Neuron (in vitro differentiated cells): Measurements from ENCODE around the gene SERPINA12.
"Not testable (repeated sequence)": the region's sequence is repeated elsewhere in the genome, so short reads cannot be mapped to it uniquely, and the experiment has no call there.

ENCODE experiments used
- H2AFZ ChIP-seq: one replicate; pipeline ENCODE4 v1.6.1; 2013; ENCODE audit warnings: low read depth, mild to moderate bottlenecking, inconsistent platforms, low read length, moderate library complexity
- H3K27me3 ChIP-seq: one replicate; pipeline ENCODE4 v1.6.1; 2013; ENCODE audit warnings: low read length; ENCODE audit not compliant: insufficient read depth
- H3K36me3 ChIP-seq: one replicate; pipeline ENCODE4 v1.6.1; 2013; ENCODE audit warnings: low read length; ENCODE audit not compliant: insufficient read depth
- H3K4me1 ChIP-seq: one replicate; pipeline ENCODE4 v1.6.1; 2013; ENCODE audit warnings: low read length; ENCODE audit not compliant: insufficient read depth
- H3K4me3 ChIP-seq: 2 replicates; pipeline ENCODE4 v1.5.1; 2013; ENCODE audit warnings: mild to moderate bottlenecking, low read length, moderate library complexity
- H3K9me3 ChIP-seq: one replicate; pipeline ENCODE4 v1.6.1; 2013; ENCODE audit warnings: low read length

SERPINA12 gene

GRCh38 chr14:94499673-94500072 is 9.6 kb downstream of the SERPINA12 start:
- Histone ChIP-seq H3K9me3 (no peaks in the 10 kb centered on the region), H2AFZ (no peak overlapping the region), H3K4me3 (no peak overlapping the region), H3K36me3 (no peaks in the 10 kb centered on the region), H3K4me1 (no peaks in the 10 kb centered on the region), H3K27me3 (no peaks in the 10 kb centered on the region)

- no peaks in the 10 kb centered on the region for H3K27me3 ChIP-seq
- H3K9me3 ChIP-seq, result no peaks in the 10 kb centered on the region
Measured at GRCh38 chr14:94498215-94498614, 11.1 kb downstream of the SERPINA12 start.

GRCh38 chr14:94494085-94494484 is 15.2 kb downstream of the SERPINA12 start:
- no peaks in the 10 kb centered on the region for H3K27me3 ChIP-seq
- H2AFZ ChIP-seq, result no peak overlapping the region
- no peaks in the 10 kb centered on the region for H3K36me3 ChIP-seq
- no peaks in the 10 kb centered on the region for H3K9me3 ChIP-seq
- no peaks in the 10 kb centered on the region for H3K4me1 ChIP-seq
- H3K4me3 ChIP-seq, result no peak overlapping the region

More at GRCh38 chr14:94498215-94498614, 11.1 kb downstream of the SERPINA12 start:
- no peak overlapping the region for H3K4me3 ChIP-seq
- no peak overlapping the region for H2AFZ ChIP-seq
- H3K36me3 ChIP-seq, result no peaks in the 10 kb centered on the region
- H3K4me1 ChIP-seq, result no peaks in the 10 kb centered on the region

- Histone ChIP-seq H3K4me3 (no peak overlapping the region), H3K4me1 (no peaks in the 10 kb centered on the region), H3K9me3 (no peaks in the 10 kb centered on the region), H3K27me3 (no peaks in the 10 kb centered on the region), H3K36me3 (no peaks in the 10 kb centered on the region), H2AFZ (no peak overlapping the region)
Measured at GRCh38 chr14:94491511-94491910, 17.8 kb downstream of the SERPINA12 start.

- H3K36me3 ChIP-seq, result no peaks in the 10 kb centered on the region
- no peaks in the 10 kb centered on the region for H3K27me3 ChIP-seq
- H2AFZ ChIP-seq, result no peak overlapping the region
- no peak overlapping the region for H3K4me3 ChIP-seq
- H3K9me3 ChIP-seq, result no peaks in the 10 kb centered on the region
- no peaks in the 10 kb centered on the region for H3K4me1 ChIP-seq
Measured at GRCh38 chr14:94489336-94489735, 19.9 kb downstream of the SERPINA12 start.

GRCh38 chr14:94486883-94487282 is 22.4 kb downstream of the SERPINA12 start:
- Histone ChIP-seq H3K36me3 (no peaks in the 10 kb centered on the region), H3K9me3 (no peaks in the 10 kb centered on the region), H3K4me1 (no peaks in the 10 kb centered on the region), H3K4me3 (no peak overlapping the region), H2AFZ (no peak overlapping the region), H3K27me3 (no peaks in the 10 kb centered on the region)

GRCh38 chr14:94485944-94486841 is 23.1 kb downstream of the SERPINA12 start:
- no peak overlapping the region for H2AFZ ChIP-seq
- no peaks in the 10 kb centered on the region for H3K9me3 ChIP-seq
- no peaks in the 10 kb centered on the region for H3K36me3 ChIP-seq
- no peaks in the 10 kb centered on the region for H3K27me3 ChIP-seq
- no peaks in the 10 kb centered on the region for H3K4me1 ChIP-seq
- H3K4me3 ChIP-seq, result no peak overlapping the region

GRCh38 chr14:94484481-94484880 is 24.8 kb downstream of the SERPINA12 start:
- Histone ChIP-seq H2AFZ (no peak overlapping the region), H3K27me3 (no peaks in the 10 kb centered on the region), H3K36me3 (no peaks in the 10 kb centered on the region), H3K9me3 (no peaks in the 10 kb centered on the region), H3K4me1 (no peaks in the 10 kb centered on the region), H3K4me3 (no peak overlapping the region)

GRCh38 chr14:94483729-94484275 is 25.5 kb downstream of the SERPINA12 start:
- Histone ChIP-seq H3K4me3 (no peak overlapping the region), H3K4me1 (no peaks in the 10 kb centered on the region), H3K27me3 (no peaks in the 10 kb centered on the region), H3K9me3 (no peaks in the 10 kb centered on the region), H2AFZ (no peak overlapping the region), H3K36me3 (no peaks in the 10 kb centered on the region)

GRCh38 chr14:94483071-94483451 is 26.2 kb downstream of the SERPINA12 start:
- H3K27me3 ChIP-seq, result no peaks in the 10 kb centered on the region
- H2AFZ ChIP-seq, result no peak overlapping the region
- no peaks in the 10 kb centered on the region for H3K9me3 ChIP-seq
- no peaks in the 10 kb centered on the region for H3K36me3 ChIP-seq
- H3K4me1 ChIP-seq, result no peaks in the 10 kb centered on the region
- H3K4me3 ChIP-seq, result no peak overlapping the region

- H3K4me1 ChIP-seq, result not testable (repeated sequence)
Measured at GRCh38 chr14:94482132-94483070, 26.9 kb downstream of the SERPINA12 start.

GRCh38 chr14:94481468-94482131 is 27.7 kb downstream of the SERPINA12 start:
- Histone ChIP-seq H3K9me3 (no peaks in the 10 kb centered on the region), H3K4me3 (no peak overlapping the region), H3K36me3 (no peaks in the 10 kb centered on the region), H3K4me1 (no peaks in the 10 kb centered on the region), H2AFZ (no peak overlapping the region), H3K27me3 (no peaks in the 10 kb centered on the region)

More at GRCh38 chr14:94482132-94483070, 26.9 kb downstream of the SERPINA12 start:
- not testable (repeated sequence) for H3K4me3 ChIP-seq, H2AFZ ChIP-seq, H3K36me3 ChIP-seq, H3K27me3 ChIP-seq, H3K9me3 ChIP-seq
